Smooth muscle cell of trachea (primary cell): Measurements from ENCODE around the gene IDS. TPM values are rescaled to one million over a fixed set of nuclear protein-coding genes. Genes with fewer than 3 reads are reported as not detected.

ENCODE experiments used
- total RNA-seq: library from RNA; depleted of rRNA; stranded (reverse); fragments of >200 nt; gene quantifications from 2 replicates; pipeline ENCODE4 v1.2.1, GENCODE V29; 2014

The IDS gene
- total RNA-seq, result 32.1 and 58.4 TPM in 2 replicates

GRCh38 chrX:149504915-149505651 lies at the start of gene IDS:
Gene IDS (minus strand): TSS chrX:149505306. CDS start chrX:149505137, 169 bp downstream.

GRCh38 chrX:149549701-149550100 lies 44.6 kb upstream of the IDS start, which contains the start of gene HSFX3:
Gene HSFX3 (minus strand): TSS chrX:149549924. CDS start chrX:149549852, 72 bp downstream.

GRCh38 chrX:149540621-149541520 lies 35.8 kb upstream of the IDS start, which contains the start of gene EOLA1:
Gene EOLA1 (plus strand): TSS chrX:149541012. CDS start chrX:149545631, 4,619 bp downstream.

Other genes with a start within 250 kb of the IDS start
- gene EOLA1, start 35.7 kb upstream of the IDS start, total RNA-seq, result 16.2 and 20.9 TPM in 2 replicates
- not detected in 2 replicates for gene HSFX3, start 44.6 kb upstream of the IDS start, total RNA-seq
- gene MAGEA9B, start 82.2 kb upstream of the IDS start, total RNA-seq, result not detected in 2 replicates
- not detected in 2 replicates for gene HSFX2, start 90.0 kb upstream of the IDS start, total RNA-seq
- 16.4 and 17.7 TPM in 2 replicates for gene TMEM185A, start 126.5 kb upstream of the IDS start, total RNA-seq
- under 0.01 TPM in 1 of 2 replicates, not detected in the other for gene MAGEA11, start 206.8 kb upstream of the IDS start, total RNA-seq